K562 (cell line): ENCODE results near the gene ADIG. TPM values are rescaled to one million over a fixed set of nuclear protein-coding genes. Genes with fewer than 3 reads are reported as not detected.

Source experiments
- CBFB ChIP-seq: sonication (generic); formaldehyde crosslinking; IDR thresholded peaks from 2 replicates; pipeline ENCODE4 v1.4.0; 2020; ENCODE audit warnings: mild to moderate bottlenecking, missing genetic modification reagents
- CBX1 ChIP-seq: sonication (generic); IDR thresholded peaks from 2 replicates; pipeline ENCODE4 v1.6.1; 2016; ENCODE audit warnings: antibody characterized with exemption, low read depth, mild to moderate bottlenecking
- CREB3 ChIP-seq: fragments of 450-650 bp; conservative IDR thresholded peaks from 2 replicates; pipeline ENCODE4 v1.6.1; 2016; ENCODE audit warnings: missing genetic modification characterization, low read depth, mild to moderate bottlenecking, missing compliant biosample characterization, moderate library complexity
- CTCF ChIP-seq, 3 experiments: IDR thresholded peaks in 2 of 3; conservative IDR thresholded peaks in 1 of 3; 2 replicates each; pipeline ENCODE4 v1.5.1; 2011 to 2012; ENCODE audit warnings: low read length in 3 of 3, mild to moderate bottlenecking in 3 of 3, control low read depth in 2 of 3, improper control_type of control experiment in 1 of 3, inconsistent platforms in 1 of 3, low read depth in 1 of 3, mixed read lengths in 1 of 3, moderate library complexity in 1 of 3; ENCODE audit not compliant: insufficient read depth in 2 of 3
- E2F3 ChIP-seq: fragments of 250-450 bp; sonication (Bioruptor Pico); IDR thresholded peaks from 2 replicates; pipeline ENCODE4 v1.4.0; 2020; ENCODE audit warnings: mild to moderate bottlenecking
- ELF4 ChIP-seq: fragments of 450-650 bp; formaldehyde crosslinking; IDR thresholded peaks from 2 replicates; pipeline ENCODE4 v1.4.0; 2022; ENCODE audit warnings: missing genetic modification characterization
- ESRRA ChIP-seq: fragments of 450-650 bp; IDR thresholded peaks from 2 replicates; pipeline ENCODE4 v1.6.1; 2014; ENCODE audit warnings: low read depth, mild to moderate bottlenecking, moderate library complexity, borderline replicate concordance
- GABPB2 ChIP-seq: fragments of 250-450 bp; sonication (Bioruptor Pico); conservative IDR thresholded peaks from 2 replicates; pipeline ENCODE4 v1.5.1; 2021; ENCODE audit warnings: mild to moderate bottlenecking
- KDM1A ChIP-seq, 2 experiments: fragments of 450-650 bp; IDR thresholded peaks; 2 replicates each; pipeline ENCODE4 v1.6.1; 2016; ENCODE audit warnings: mild to moderate bottlenecking in 2 of 2
- MITF ChIP-seq: IDR thresholded peaks from 2 replicates; pipeline ENCODE4 v1.6.1; 2014; ENCODE audit warnings: antibody characterized with exemption
- NBN ChIP-seq: fragments of 450-650 bp; IDR thresholded peaks from 2 replicates; pipeline ENCODE4 v1.6.1; 2016; ENCODE audit warnings: low read depth, mild to moderate bottlenecking
- SMC3 ChIP-seq: conservative IDR thresholded peaks from 2 replicates; pipeline ENCODE4 v1.6.1; 2011; ENCODE audit warnings: low read depth, low read length, improper control_type of control experiment; ENCODE audit not compliant: insufficient read depth
- STAG1 ChIP-seq: sonication (generic); formaldehyde crosslinking; IDR thresholded peaks from 2 replicates; pipeline ENCODE4 v1.5.0; 2020; ENCODE audit warnings: missing genetic modification reagents, borderline replicate concordance
- SUPT5H ChIP-seq: fragments of 450-650 bp; IDR thresholded peaks from 2 replicates; pipeline ENCODE4 v1.6.1; 2016
- TEAD4 ChIP-seq, 2 experiments: sonication (generic) in 1 of 2; formaldehyde crosslinking in 1 of 2; IDR thresholded peaks; 2 replicates each; pipeline versions ENCODE4 v1.6.1 to v1.8.0; 2012 to 2022; ENCODE audit warnings: borderline replicate concordance in 1 of 2, inconsistent platforms in 1 of 2, low read length in 1 of 2, mild to moderate bottlenecking in 1 of 2, missing genetic modification reagents in 1 of 2
- TRIM24 ChIP-seq, 2 experiments: fragments of 450-650 bp; IDR thresholded peaks; 2 replicates each; pipeline ENCODE4 v1.6.1; 2016
- XRCC4 ChIP-seq: IDR thresholded peaks from one replicate; pipeline ENCODE4 v1.6.1; 2011; ENCODE audit not compliant: insufficient read depth, insufficient read length; ENCODE audit errors: extremely low read depth
- ZNF146 ChIP-seq: IDR thresholded peaks from one replicate; pipeline ENCODE4 v1.6.1; 2018; ENCODE audit warnings: missing compliant biosample characterization; ENCODE audit not compliant: unreplicated experiment
- polyA plus RNA-seq, 8 experiments: library from polyadenylated mRNA; depleted of rRNA in 4 of 8; stranded (reverse) in 5 of 8; unstranded in 3 of 8; fragments of >200 nt; fragmentation: Nextera tagmentation in 2 of 8; fragmentation: Illumina TruSeq in 1 of 8; extraction: Ambion mirVana in 2 of 8; extraction: Trizol in 1 of 8; gene quantifications; 2 replicates each; pipeline versions ENCODE4 v1.2.1 to v1.2.3, GENCODE V29; 2011 to 2014; ENCODE audit warnings: inconsistent platforms in 1 of 8, missing spikeins in 1 of 8
- total RNA-seq, 7 experiments: library from RNA; depleted of rRNA in 6 of 7; stranded (reverse); fragments of >200 nt in 6 of 7; fragmentation: Illumina TruSeq in 2 of 7; extraction: Trizol in 2 of 7; gene quantifications; 2 replicates each; pipeline versions ENCODE4 v1.2.1 to v1.2.3, GENCODE V29; 2011 to 2021; ENCODE audit warnings: low replicate concordance in 1 of 7
- TF ChIP-seq, protein P1 (sequence below): sonication (generic); formaldehyde crosslinking; IDR thresholded peaks from 2 replicates; pipeline ENCODE4 v1.8.1; 2023; ENCODE audit warnings: mild to moderate bottlenecking, missing genetic modification reagents
- TF ChIP-seq, protein P2 (sequence below): sonication (generic); formaldehyde crosslinking; IDR thresholded peaks from 2 replicates; pipeline ENCODE4 v1.8.0; 2022; ENCODE audit warnings: mild to moderate bottlenecking, missing genetic modification reagents

The ADIG gene
- total and polyA plus RNA-seq, 9 of the 15 experiments (the other 6 are each of a cell fraction or from before 2014, with no cell fraction given) = not detected

- TF ChIP-seq ZNF146 (CRISPR knock-in tag) (no peak), XRCC4 (no peak), GABPB2 (CRISPR knock-in tag) (no peak), CBFB (no peak), ELF4 (CRISPR knock-in tag) (no peak), MITF (no peak), TEAD4 (IDR thresholded peaks at IDR 0.05; ENCODE audit: low read length) (0 out of 2 replicates have a peak, but pooled peaks have one; percentile 14), TEAD4 (CRISPR knock-in tag; IDR thresholded peaks at IDR 0.05; ENCODE audit: borderline replicate concordance) (no peak), E2F3 (no peak), TRIM24 (IDR thresholded peaks at IDR 0.05) (no peak), NBN (no peak), ESRRA (peak; percentile 73), SUPT5H (no peak), SMC3 (peak; percentile 70), KDM1A (IDR thresholded peaks at IDR 0.05) (peak; percentile 45 to 72; a peak in 3 of 4 replicates), CTCF (IDR thresholded peaks at IDR 0.05 in 2 of 3, conservative IDR thresholded peaks at IDR 0.05 in 1 of 3; ENCODE audit: insufficient read depth in 2 of 3, low read depth in 1 of 3, low read length in 3 of 3) (peak; percentile 84 to 96 (median 88)), STAG1 (CRISPR knock-in tag) (no peak; the same call in 1 of the 2 replicates), CREB3 (tag) (no peak), CBX1 (peak; percentile 69; the same call in 1 of the 2 replicates)
- TF ChIP-seq, protein P1, sequence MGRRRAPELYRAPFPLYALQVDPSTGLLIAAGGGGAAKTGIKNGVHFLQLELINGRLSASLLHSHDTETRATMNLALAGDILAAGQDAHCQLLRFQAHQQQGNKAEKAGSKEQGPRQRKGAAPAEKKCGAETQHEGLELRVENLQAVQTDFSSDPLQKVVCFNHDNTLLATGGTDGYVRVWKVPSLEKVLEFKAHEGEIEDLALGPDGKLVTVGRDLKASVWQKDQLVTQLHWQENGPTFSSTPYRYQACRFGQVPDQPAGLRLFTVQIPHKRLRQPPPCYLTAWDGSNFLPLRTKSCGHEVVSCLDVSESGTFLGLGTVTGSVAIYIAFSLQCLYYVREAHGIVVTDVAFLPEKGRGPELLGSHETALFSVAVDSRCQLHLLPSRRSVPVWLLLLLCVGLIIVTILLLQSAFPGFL = 0 out of 2 replicates have a peak, but pooled peaks have one; percentile 65
- TF ChIP-seq, protein P2, sequence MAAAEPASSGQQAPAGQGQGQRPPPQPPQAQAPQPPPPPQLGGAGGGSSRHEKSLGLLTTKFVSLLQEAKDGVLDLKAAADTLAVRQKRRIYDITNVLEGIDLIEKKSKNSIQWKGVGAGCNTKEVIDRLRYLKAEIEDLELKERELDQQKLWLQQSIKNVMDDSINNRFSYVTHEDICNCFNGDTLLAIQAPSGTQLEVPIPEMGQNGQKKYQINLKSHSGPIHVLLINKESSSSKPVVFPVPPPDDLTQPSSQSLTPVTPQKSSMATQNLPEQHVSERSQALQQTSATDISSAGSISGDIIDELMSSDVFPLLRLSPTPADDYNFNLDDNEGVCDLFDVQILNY (CRISPR knock-in tag) = no peak
These were observed 52.6 kb downstream of the ADIG start (continued) for GRCh38 chr20:38633577-38634093.
